ENCODE data around the gene IL22RA1.

The IL22RA1 gene

GRCh38 chr1:24109686-24110475 is 33.1 kb downstream of the IL22RA1 start:
- H3K4me2 ChIP-seq: no peak overlapping the region
- H3K27ac ChIP-seq: no peak overlapping the region

GRCh38 chr1:24109166-24109483 is 33.8 kb downstream of the IL22RA1 start:
- Histone ChIP-seq H4K20me1 (ENCODE audit: insufficient read depth) (no peaks in the 10 kb centered on the region), H2AFZ (ENCODE audit: low read depth) (no peak overlapping the region), H3K27ac (no peak overlapping the region), H3K4me1 (ENCODE audit: low read depth, poor library complexity, severe bottlenecking) (no peaks in the 10 kb centered on the region), H3K36me3 (ENCODE audit: insufficient read depth) (no peaks in the 10 kb centered on the region), H3K79me2 (ENCODE audit: insufficient read depth, low read depth) (no peaks in the 10 kb centered on the region), H3K9ac (no peak overlapping the region), H3K4me3 (IDR thresholded peaks at IDR 0.05; ENCODE audit: insufficient read depth, low read depth, low read length) (no peak overlapping the region), H3K27me3 (ENCODE audit: insufficient read depth, low read depth) (no peaks in the 10 kb centered on the region), H3K4me2 (no peak overlapping the region)
- TF ChIP-seq, protein P1, sequence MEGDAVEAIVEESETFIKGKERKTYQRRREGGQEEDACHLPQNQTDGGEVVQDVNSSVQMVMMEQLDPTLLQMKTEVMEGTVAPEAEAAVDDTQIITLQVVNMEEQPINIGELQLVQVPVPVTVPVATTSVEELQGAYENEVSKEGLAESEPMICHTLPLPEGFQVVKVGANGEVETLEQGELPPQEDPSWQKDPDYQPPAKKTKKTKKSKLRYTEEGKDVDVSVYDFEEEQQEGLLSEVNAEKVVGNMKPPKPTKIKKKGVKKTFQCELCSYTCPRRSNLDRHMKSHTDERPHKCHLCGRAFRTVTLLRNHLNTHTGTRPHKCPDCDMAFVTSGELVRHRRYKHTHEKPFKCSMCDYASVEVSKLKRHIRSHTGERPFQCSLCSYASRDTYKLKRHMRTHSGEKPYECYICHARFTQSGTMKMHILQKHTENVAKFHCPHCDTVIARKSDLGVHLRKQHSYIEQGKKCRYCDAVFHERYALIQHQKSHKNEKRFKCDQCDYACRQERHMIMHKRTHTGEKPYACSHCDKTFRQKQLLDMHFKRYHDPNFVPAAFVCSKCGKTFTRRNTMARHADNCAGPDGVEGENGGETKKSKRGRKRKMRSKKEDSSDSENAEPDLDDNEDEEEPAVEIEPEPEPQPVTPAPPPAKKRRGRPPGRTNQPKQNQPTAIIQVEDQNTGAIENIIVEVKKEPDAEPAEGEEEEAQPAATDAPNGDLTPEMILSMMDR (conservative IDR thresholded peaks at IDR 0.05; ENCODE audit: low read depth, low read length): no peak

More at GRCh38 chr1:24109686-24110475, 33.1 kb downstream of the IL22RA1 start:
- Histone ChIP-seq H2AFZ (ENCODE audit: low read depth) (no peak overlapping the region), H3K4me1 (ENCODE audit: low read depth, poor library complexity, severe bottlenecking) (no peaks in the 10 kb centered on the region), H3K79me2 (ENCODE audit: insufficient read depth, low read depth) (no peaks in the 10 kb centered on the region), H4K20me1 (ENCODE audit: insufficient read depth) (no peaks in the 10 kb centered on the region), H3K36me3 (ENCODE audit: insufficient read depth) (no peaks in the 10 kb centered on the region), H3K27me3 (ENCODE audit: insufficient read depth, low read depth) (no peaks in the 10 kb centered on the region), H3K4me3 (IDR thresholded peaks at IDR 0.05; ENCODE audit: insufficient read depth, low read depth, low read length) (no peak overlapping the region), H3K9ac (no peak overlapping the region)
- TF ChIP-seq, protein P1 (conservative IDR thresholded peaks at IDR 0.05; ENCODE audit: low read depth, low read length): no peak

GRCh38 chr1:24108334-24109165 is 34.4 kb downstream of the IL22RA1 start:
- no peaks in the 10 kb centered on the region for H3K36me3 ChIP-seq (ENCODE audit: insufficient read depth)
- no peak overlapping the region for H3K4me3 ChIP-seq (IDR thresholded peaks at IDR 0.05; ENCODE audit: insufficient read depth, low read depth, low read length)
- no peak overlapping the region for H2AFZ ChIP-seq (ENCODE audit: low read depth)
- H3K79me2 ChIP-seq (ENCODE audit: insufficient read depth, low read depth): no peaks in the 10 kb centered on the region
- no peaks in the 10 kb centered on the region for H3K27me3 ChIP-seq (ENCODE audit: insufficient read depth, low read depth)
- H3K4me1 ChIP-seq (ENCODE audit: low read depth, poor library complexity, severe bottlenecking): no peaks in the 10 kb centered on the region
- no peak overlapping the region for H3K9ac ChIP-seq
- TF ChIP-seq, protein P1 (conservative IDR thresholded peaks at IDR 0.05; ENCODE audit: low read depth, low read length): no peak
- H3K4me2 ChIP-seq: no peak overlapping the region
- H4K20me1 ChIP-seq (ENCODE audit: insufficient read depth): no peaks in the 10 kb centered on the region
- H3K27ac ChIP-seq: no peak overlapping the region

GRCh38 chr1:24107462-24108138 is 35.3 kb downstream of the IL22RA1 start:
- Histone ChIP-seq H2AFZ (ENCODE audit: low read depth) (no peak overlapping the region), H3K36me3 (ENCODE audit: insufficient read depth) (no peaks in the 10 kb centered on the region), H3K4me3 (IDR thresholded peaks at IDR 0.05; ENCODE audit: insufficient read depth, low read depth, low read length) (no peak overlapping the region), H3K4me2 (no peak overlapping the region), H3K27ac (no peak overlapping the region), H3K4me1 (ENCODE audit: low read depth, poor library complexity, severe bottlenecking) (no peaks in the 10 kb centered on the region), H3K9ac (no peak overlapping the region), H4K20me1 (ENCODE audit: insufficient read depth) (no peaks in the 10 kb centered on the region), H3K79me2 (ENCODE audit: insufficient read depth, low read depth) (no peaks in the 10 kb centered on the region), H3K27me3 (ENCODE audit: insufficient read depth, low read depth) (no peaks in the 10 kb centered on the region)
- TF ChIP-seq, protein P1 (conservative IDR thresholded peaks at IDR 0.05; ENCODE audit: low read depth, low read length): no peak

Measured in KMS-11 (cell line).